Measurements from ENCODE around the gene COX6B1. TPM values are rescaled to one million over a fixed set of nuclear protein-coding genes. Genes with fewer than 3 reads are reported as not detected.
A peak's percentile ranks its signal among the peaks of the same experiment; 100 is the strongest.

COX6B1 gene
- polyA plus RNA-seq, 1 experiment = 463 TPM

- POLR2A ChIA-PET = no interaction called here
- no peaks in the 10 kb centered on the region for H3K27me3 ChIP-seq (ENCODE audit: control insufficient read depth, insufficient read depth, low read length)
- TF ChIP-seq, protein P1, sequence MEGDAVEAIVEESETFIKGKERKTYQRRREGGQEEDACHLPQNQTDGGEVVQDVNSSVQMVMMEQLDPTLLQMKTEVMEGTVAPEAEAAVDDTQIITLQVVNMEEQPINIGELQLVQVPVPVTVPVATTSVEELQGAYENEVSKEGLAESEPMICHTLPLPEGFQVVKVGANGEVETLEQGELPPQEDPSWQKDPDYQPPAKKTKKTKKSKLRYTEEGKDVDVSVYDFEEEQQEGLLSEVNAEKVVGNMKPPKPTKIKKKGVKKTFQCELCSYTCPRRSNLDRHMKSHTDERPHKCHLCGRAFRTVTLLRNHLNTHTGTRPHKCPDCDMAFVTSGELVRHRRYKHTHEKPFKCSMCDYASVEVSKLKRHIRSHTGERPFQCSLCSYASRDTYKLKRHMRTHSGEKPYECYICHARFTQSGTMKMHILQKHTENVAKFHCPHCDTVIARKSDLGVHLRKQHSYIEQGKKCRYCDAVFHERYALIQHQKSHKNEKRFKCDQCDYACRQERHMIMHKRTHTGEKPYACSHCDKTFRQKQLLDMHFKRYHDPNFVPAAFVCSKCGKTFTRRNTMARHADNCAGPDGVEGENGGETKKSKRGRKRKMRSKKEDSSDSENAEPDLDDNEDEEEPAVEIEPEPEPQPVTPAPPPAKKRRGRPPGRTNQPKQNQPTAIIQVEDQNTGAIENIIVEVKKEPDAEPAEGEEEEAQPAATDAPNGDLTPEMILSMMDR (IDR thresholded peaks at IDR 0.05; ENCODE audit: insufficient read depth, low read depth, low read length) = no peak
- no peaks in the 10 kb centered on the region for H3K36me3 ChIP-seq (ENCODE audit: control insufficient read depth, insufficient read depth, low read length)
- CTCF ChIA-PET = no interaction called here
- H3K4me3 ChIP-seq (ENCODE audit: low read depth, low read length) = no peak overlapping the region
- no peak for DNase-seq (ENCODE audit: low read depth)
Measured at GRCh38 chr19:35623327-35624010, 24.7 kb upstream of the COX6B1 start.

- ChIA-PET CTCF (no interaction called here), POLR2A (interaction anchor here (0.6 kb wide), 1 partner anchor 68 kb away, joined by 4 read pairs; no protein-coding TSS in a partner anchor)
- Histone ChIP-seq H3K36me3 (ENCODE audit: control insufficient read depth, insufficient read depth, low read length) (peaks cover 22% of the 10 kb centered on the region), H3K4me3 (ENCODE audit: low read depth, low read length) (peak overlapping the region; percentile 65), H3K27me3 (ENCODE audit: control insufficient read depth, insufficient read depth, low read length) (no peaks in the 10 kb centered on the region)
- TF ChIP-seq, protein P1 (IDR thresholded peaks at IDR 0.05; ENCODE audit: insufficient read depth, low read depth, low read length) = no peak
- DNase-seq (ENCODE audit: low read depth) = no peak
Measured at GRCh38 chr19:35628264-35628564, 19.9 kb upstream of the COX6B1 start.

DNA sequence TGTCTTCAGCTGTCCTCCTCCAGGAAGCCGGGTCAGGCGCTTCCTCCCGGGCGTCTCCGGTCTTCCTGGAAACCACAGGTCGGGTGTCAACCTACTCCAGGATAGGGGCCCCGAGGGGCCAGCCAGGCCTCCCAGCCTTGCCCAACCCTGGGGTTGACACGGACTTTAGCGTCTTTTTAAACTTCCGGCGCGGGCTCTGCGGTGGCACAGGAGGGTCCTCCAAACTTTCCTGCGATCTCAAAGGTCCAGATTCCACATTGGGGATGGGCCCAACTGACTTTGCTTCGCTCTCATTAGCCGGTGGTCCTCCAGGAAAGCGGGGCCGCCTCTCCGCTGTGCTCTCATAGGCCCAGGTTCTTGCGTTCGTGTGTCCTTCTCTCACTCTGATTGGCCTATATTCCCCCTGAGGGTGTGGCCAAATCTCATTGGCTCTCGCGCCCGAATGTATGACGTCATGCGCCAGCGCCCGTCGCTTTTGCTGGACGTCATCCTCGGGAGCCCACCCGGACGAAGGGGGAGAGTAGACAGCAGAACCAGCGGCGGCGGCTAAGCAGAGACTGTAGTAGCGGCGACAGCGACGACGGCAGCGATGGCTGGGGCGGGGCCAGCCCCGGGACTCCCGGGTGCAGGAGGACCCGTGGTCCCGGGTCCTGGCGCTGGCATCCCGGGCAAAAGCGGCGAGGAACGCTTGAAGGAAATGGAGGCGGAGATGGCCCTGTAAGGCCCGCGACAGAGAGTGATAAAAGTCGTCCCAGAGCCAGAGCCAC lies 19.4 kb upstream of the COX6B1 start, which contains the start of gene RBM42:
Gene RBM42, plus strand, starts transcription at position 472 of the 767 bp plus-strand sequence. Its CDS starts 118 bp downstream, at position 590.
- TF ChIP-seq, protein P1 (IDR thresholded peaks at IDR 0.05; ENCODE audit: insufficient read depth, low read depth, low read length) = no peak
- peak; percentile 94 for DNase-seq (ENCODE audit: low read depth)
- CTCF ChIA-PET = no interaction called here
- Histone ChIP-seq H3K36me3 (ENCODE audit: control insufficient read depth, insufficient read depth, low read length) (peaks cover 25% of the 10 kb centered on the region), H3K4me3 (ENCODE audit: low read depth, low read length) (peak within 1 kb of the TSS; percentile 65), H3K27me3 (ENCODE audit: control insufficient read depth, insufficient read depth, low read length) (no peaks in the 10 kb centered on the region)
- POLR2A ChIA-PET = interaction anchor here (0.6 kb wide), 1 partner anchor 69 kb away, joined by 4 read pairs; no protein-coding TSS in a partner anchor

DNA sequence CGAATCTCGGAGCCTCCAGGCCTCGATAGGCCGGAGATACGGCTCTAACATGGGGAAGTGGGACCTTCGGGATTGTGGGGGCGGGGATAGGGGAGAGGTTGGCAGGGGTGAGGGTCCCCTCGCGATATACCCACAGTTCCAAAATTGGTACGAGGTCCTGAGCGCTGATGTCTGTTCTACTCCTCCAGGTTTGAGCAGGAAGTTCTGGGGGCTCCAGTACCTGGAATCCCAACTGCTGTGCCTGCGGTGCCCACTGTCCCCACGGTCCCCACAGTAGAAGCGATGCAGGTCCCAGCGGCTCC lies 18.8 kb upstream of the COX6B1 start:
- CTCF ChIA-PET = interaction anchor here (1.0 kb wide), 1 partner anchor 9 kb away, joined by 6 read pairs; no protein-coding TSS in a partner anchor

More for the DNA sequence above, 18.8 kb upstream of the COX6B1 start:
- Histone ChIP-seq H3K27me3 (ENCODE audit: control insufficient read depth, insufficient read depth, low read length) (no peaks in the 10 kb centered on the region), H3K4me3 (ENCODE audit: low read depth, low read length) (peak overlapping the region; percentile 65), H3K36me3 (ENCODE audit: control insufficient read depth, insufficient read depth, low read length) (peaks cover 31% of the 10 kb centered on the region)
- DNase-seq (ENCODE audit: low read depth) = no peak
- TF ChIP-seq, protein P1 (IDR thresholded peaks at IDR 0.05; ENCODE audit: insufficient read depth, low read depth, low read length) = no peak
- POLR2A ChIA-PET = no interaction called here
